ENCODE data around the gene VWA7.

VWA7 gene

GRCh38 chr6:31765559-31765909 is 11.6 kb downstream of the VWA7 start:
- DNase-seq (ENCODE audit: low read depth in 2 of 2): no peak

GRCh38 chr6:31764198-31764597 is 12.9 kb downstream of the VWA7 start:
- H3K4me3 ChIP-seq (replicated peaks in 1 of 2; ENCODE audit: low read depth in 2 of 2, low read length in 2 of 2): no peak overlapping the region
- no peak for TF ChIP-seq CTCF (IDR thresholded peaks at IDR 0.05; ENCODE audit: low read depth, low read length)
- DNase-seq (ENCODE audit: low read depth in 2 of 2): no peak

More at GRCh38 chr6:31765559-31765909, 11.6 kb downstream of the VWA7 start:
- no peak for TF ChIP-seq CTCF (IDR thresholded peaks at IDR 0.05; ENCODE audit: low read depth, low read length)
- no peak overlapping the region for H3K4me3 ChIP-seq (replicated peaks in 1 of 2; ENCODE audit: low read depth in 2 of 2, low read length in 2 of 2)

DNA sequence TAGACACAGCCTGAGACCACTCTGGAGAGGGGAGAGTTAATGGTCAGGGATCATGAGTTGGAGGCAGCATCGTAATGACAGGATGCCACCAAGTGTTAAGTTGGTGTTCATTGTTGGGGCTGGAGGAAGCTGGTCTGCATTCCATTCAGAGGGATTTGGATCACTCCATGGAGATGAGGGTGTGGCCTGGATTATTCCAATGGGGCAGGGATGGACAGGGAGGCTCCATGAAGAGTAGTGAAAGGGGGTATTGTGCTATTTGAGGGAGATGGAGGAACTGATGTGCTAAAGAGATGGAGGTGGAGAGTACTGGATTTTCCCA is 13.5 kb downstream of the VWA7 start:
- no peak overlapping the region for H3K4me3 ChIP-seq (replicated peaks in 1 of 2; ENCODE audit: low read depth in 2 of 2, low read length in 2 of 2)
- peak; percentile 44 to 70 for DNase-seq (ENCODE audit: low read depth in 2 of 2)
- no peak for TF ChIP-seq CTCF (IDR thresholded peaks at IDR 0.05; ENCODE audit: low read depth, low read length)

DNA sequence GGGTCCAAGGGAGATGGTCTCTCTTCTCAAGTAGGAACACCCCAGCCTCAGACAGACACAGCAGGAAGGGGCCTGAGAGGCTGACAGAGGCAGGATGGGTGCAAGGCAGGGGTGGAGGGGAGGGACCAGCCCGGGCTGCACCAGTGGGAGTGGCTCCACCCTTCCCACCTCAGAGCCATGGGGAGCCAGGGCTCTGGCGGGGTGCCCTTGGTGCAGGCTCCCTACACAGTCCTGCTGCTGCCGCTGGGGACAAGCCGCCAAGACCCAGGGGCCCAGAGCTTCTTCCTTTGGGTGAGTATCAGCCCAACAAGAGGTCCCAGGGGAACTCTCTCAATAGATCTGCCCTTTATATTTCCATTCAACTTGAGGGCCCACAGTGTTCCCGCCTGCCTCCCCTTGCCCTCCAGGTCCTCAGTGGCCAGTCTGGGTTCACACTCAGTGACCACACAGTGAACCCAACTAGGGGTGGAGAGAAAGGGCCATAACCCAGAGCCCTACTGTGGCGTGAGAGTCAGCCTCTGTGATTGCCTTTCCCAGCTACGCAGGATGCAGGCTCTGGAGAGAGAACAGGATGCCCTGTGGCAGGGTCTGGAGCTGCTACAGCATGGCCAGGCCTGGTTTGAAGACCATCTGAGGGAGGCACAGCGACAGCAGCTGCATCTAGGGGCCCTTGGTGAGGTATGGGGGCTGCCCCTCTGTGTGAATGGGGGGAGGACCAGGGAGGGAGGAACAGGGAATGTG is 14.1 kb downstream of the VWA7 start:
- H3K4me3 ChIP-seq (replicated peaks in 1 of 2; ENCODE audit: low read depth in 2 of 2, low read length in 2 of 2): no peak overlapping the region
- no peak for DNase-seq (ENCODE audit: low read depth in 2 of 2)
- no peak for TF ChIP-seq CTCF (IDR thresholded peaks at IDR 0.05; ENCODE audit: low read depth, low read length)

- H3K4me3 ChIP-seq (replicated peaks in 1 of 2; ENCODE audit: low read depth in 2 of 2, low read length in 2 of 2): no peak within 1 kb of the TSS
- no peak for TF ChIP-seq CTCF (IDR thresholded peaks at IDR 0.05; ENCODE audit: low read depth, low read length)
- no peak for DNase-seq (ENCODE audit: low read depth in 2 of 2)
These were observed 14.8 kb downstream of the VWA7 start, which contains the start of gene SAPCD1 for GRCh38 chr6:31762356-31762755. SAPCD1 (plus strand) TSS chr6:31762656; CDS start chr6:31763055, 399 bp downstream.

- no peak for DNase-seq (ENCODE audit: low read depth in 2 of 2)
- TF ChIP-seq CTCF (IDR thresholded peaks at IDR 0.05; ENCODE audit: low read depth, low read length): no peak
- H3K4me3 ChIP-seq (replicated peaks in 1 of 2; ENCODE audit: low read depth in 2 of 2, low read length in 2 of 2): no peak overlapping the region
These were observed 15.8 kb downstream of the VWA7 start for GRCh38 chr6:31761343-31761742.

DNA sequence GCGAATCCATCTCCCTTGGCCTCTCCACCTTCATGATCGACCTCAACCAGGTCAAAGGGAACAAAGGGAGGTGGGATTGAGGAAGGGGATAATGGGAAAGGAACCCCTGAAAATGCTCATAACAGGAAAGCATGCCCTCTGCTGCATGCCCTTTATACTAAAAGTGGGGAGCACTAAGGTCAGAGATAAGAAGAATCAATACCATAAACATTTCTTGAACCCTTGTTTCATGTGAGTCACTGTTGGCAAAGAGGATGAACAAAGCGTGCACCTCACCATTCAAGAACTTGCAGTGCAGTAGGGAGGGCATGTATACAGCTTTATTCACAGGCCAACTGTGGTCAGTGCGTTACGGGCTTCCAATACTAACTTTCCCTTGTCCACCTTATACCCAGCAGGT is 16.3 kb downstream of the VWA7 start:
- H3K4me3 ChIP-seq (replicated peaks in 1 of 2; ENCODE audit: low read depth in 2 of 2, low read length in 2 of 2): no peak overlapping the region
- no peak for TF ChIP-seq CTCF (IDR thresholded peaks at IDR 0.05; ENCODE audit: low read depth, low read length)
- no peak for DNase-seq (ENCODE audit: low read depth in 2 of 2)

All from cardiac fibroblast (primary cell).